Peyer's patch (tissue), 4 donors: ENCODE results near the gene NARS2. TPM values are rescaled to one million over a fixed set of nuclear protein-coding genes. Genes with fewer than 3 reads are reported as not detected.
"Not testable (repeated sequence)": the region's sequence is repeated elsewhere in the genome, so short reads cannot be mapped to it uniquely, and the experiment has no call there.

Experiments
- DNase-seq, 3 donors: peaks; one replicate each; pipeline ENCODE4 v3.0.0-alpha.2; 2017 to 2019
- H3K27ac ChIP-seq, 4 donors: fragments of 200-600 bp; sonication (generic); one replicate each; pipeline ENCODE4 v1.5.1; 2016 to 2019
- H3K27me3 ChIP-seq, 2 donors: fragments of 200-600 bp; sonication (generic); one replicate each; pipeline ENCODE4 v1.5.1; 2019
- H3K36me3 ChIP-seq, 3 donors: fragments of 200-600 bp; sonication (generic); one replicate each; pipeline ENCODE4 v1.5.1; 2016 to 2019
- H3K4me1 ChIP-seq, 4 donors: fragments of 200-600 bp; sonication (generic); one replicate each; pipeline ENCODE4 v1.5.1; 2016 to 2019
- H3K4me3 ChIP-seq, 4 donors: fragments of 200-600 bp; sonication (generic); 1 replicate in 3 of 4; 2 replicates in 1 of 4; pipeline ENCODE4 v1.5.1; 2016 to 2019; ENCODE audit warnings: mild to moderate bottlenecking in 1 of 4
- H3K9me3 ChIP-seq, 4 donors: fragments of 200-600 bp; sonication (generic); one replicate each; pipeline ENCODE4 v1.5.1; 2016 to 2019; ENCODE audit warnings: mild to moderate bottlenecking in 1 of 4
- CTCF ChIP-seq, 6 experiments: fragments of 450-650 bp in 4 of 6; fragments of 200-600 bp in 2 of 6; sonication (generic) in 1 of 6; IDR thresholded peaks; one replicate each; pipeline ENCODE4 v1.5.1; 2017 to 2019; ENCODE audit warnings: antibody characterized with exemption in 6 of 6, mild to moderate bottlenecking in 3 of 6, moderate library complexity in 1 of 6
- POLR2A ChIP-seq, 2 donors: fragments of 450-650 bp; IDR thresholded peaks; one replicate each; pipeline ENCODE4 v1.5.1; 2017; ENCODE audit warnings: antibody characterized with exemption in 2 of 2, mild to moderate bottlenecking in 2 of 2, moderate library complexity in 2 of 2
- total RNA-seq, 4 donors: library from RNA; depleted of rRNA; stranded (reverse); fragments of >200 nt; gene quantifications; one replicate each; pipeline ENCODE4 v1.1.0, GENCODE V29; 2016

The NARS2 gene
- total RNA-seq, 4 donors from 2014 or later, result 7.7 to 28.9 (median 10.7) TPM

GRCh38 chr11:78552881-78553280 lies 21.8 kb downstream of the NARS2 start:
- no peak overlapping the region for H3K27ac ChIP-seq
- no peak for TF ChIP-seq CTCF (IDR thresholded peaks at IDR 0.05)
- no peak for TF ChIP-seq POLR2A (IDR thresholded peaks at IDR 0.05)
- H3K27me3 ChIP-seq, result no peaks in the 10 kb centered on the region
- H3K4me3 ChIP-seq, result no peak overlapping the region
- no peak for DNase-seq
- H3K9me3 ChIP-seq, result no peaks in the 10 kb centered on the region
- H3K4me1 ChIP-seq, result peaks cover 0 to 9% (median 2%) of the 10 kb centered on the region in 4 donors
- no peaks in the 10 kb centered on the region for H3K36me3 ChIP-seq

GRCh38 chr11:78552139-78552538 lies 22.5 kb downstream of the NARS2 start:
- not testable (repeated sequence) for H3K4me3 ChIP-seq, H3K27ac ChIP-seq, DNase-seq, H3K27me3 ChIP-seq, H3K36me3 ChIP-seq, H3K4me1 ChIP-seq, H3K9me3 ChIP-seq

DNA sequence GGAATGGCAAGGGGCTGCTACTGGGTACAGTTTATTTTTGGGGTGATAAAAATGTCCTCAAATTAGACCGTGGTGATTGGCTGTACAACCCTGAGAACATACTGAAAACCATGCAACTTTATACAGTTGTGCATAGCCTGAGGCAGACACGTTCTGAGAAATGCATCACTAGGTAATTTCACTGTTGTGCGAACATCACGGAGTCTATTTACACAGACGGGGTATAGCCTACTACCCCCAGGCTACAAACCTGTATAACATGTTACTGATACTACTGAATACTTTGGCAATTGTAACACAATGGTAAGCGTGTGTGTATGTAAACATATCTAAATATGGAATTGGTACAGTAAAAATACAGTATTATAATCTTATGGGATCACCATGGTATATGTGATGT lies 23.6 kb downstream of the NARS2 start:
- TF ChIP-seq CTCF (IDR thresholded peaks at IDR 0.05) (no peak), POLR2A (IDR thresholded peaks at IDR 0.05) (no peak)
- H3K9me3 ChIP-seq, result no peaks in the 10 kb centered on the region
- H3K36me3 ChIP-seq, result no peaks in the 10 kb centered on the region
- H3K27me3 ChIP-seq, result no peaks in the 10 kb centered on the region
- peaks cover 0 to 9% (median 2%) of the 10 kb centered on the region in 4 donors for H3K4me1 ChIP-seq
- no peak for DNase-seq
- H3K27ac ChIP-seq, result no peak overlapping the region
- H3K4me3 ChIP-seq, result no peak overlapping the region

DNA sequence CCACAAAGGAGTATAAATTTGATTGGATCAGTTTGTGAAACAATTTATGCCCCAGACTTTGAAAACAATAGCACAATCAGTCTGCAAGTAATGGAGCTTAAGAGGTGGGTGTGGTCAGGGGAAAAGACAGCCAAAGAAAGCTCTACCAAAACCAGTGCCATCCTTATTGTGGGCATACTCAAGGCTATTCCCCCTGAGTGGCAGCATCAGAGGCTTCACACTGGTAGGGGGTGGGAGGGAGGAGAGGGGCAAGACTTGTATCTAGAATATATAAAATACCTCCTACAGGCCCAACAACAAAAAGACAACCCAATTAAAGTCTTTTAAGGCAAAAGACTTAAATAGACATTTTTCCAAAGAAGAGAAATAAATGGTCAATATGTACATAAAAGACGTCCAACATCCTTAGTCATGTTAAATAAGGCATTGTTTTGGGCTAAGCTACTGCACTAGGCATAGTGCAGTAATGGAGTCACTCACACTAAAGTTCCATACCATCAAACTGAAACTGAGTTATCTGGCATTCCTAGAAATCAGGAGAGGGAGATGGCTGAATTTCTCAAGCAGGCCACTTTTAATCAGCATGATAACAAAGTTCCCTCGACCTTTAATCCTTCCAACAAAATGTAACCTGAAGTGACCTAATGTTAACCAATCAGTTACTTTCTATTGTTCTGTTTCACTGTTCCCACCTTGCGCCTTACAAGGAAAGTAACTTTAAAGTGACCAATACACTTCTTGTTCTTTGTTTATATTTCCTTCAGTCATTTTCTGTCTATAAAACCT lies 24.8 kb downstream of the NARS2 start:
- Histone ChIP-seq H3K4me1 (peaks cover 0 to 9% (median 2%) of the 10 kb centered on the region in 4 donors), H3K27me3 (no peaks in the 10 kb centered on the region), H3K9me3 (no peaks in the 10 kb centered on the region), H3K36me3 (no peaks in the 10 kb centered on the region), H3K4me3 (no peak overlapping the region), H3K27ac (no peak overlapping the region)
- TF ChIP-seq CTCF (IDR thresholded peaks at IDR 0.05) (no peak), POLR2A (IDR thresholded peaks at IDR 0.05) (no peak)
- no peak for DNase-seq

- Histone ChIP-seq H3K27ac (no peak overlapping the region), H3K27me3 (no peaks in the 10 kb centered on the region), H3K36me3 (no peaks in the 10 kb centered on the region), H3K9me3 (no peaks in the 10 kb centered on the region), H3K4me3 (no peak overlapping the region), H3K4me1 (peaks cover 0 to 9% (median 2%) of the 10 kb centered on the region in 4 donors)
- DNase-seq, result no peak
- TF ChIP-seq POLR2A (IDR thresholded peaks at IDR 0.05), result no peak
- no peak for TF ChIP-seq CTCF (IDR thresholded peaks at IDR 0.05)
Observed at GRCh38 chr11:78548911-78549590, 25.6 kb downstream of the NARS2 start.
